Stimulated activated CD4-positive, alpha-beta T cell treated with anti-CD3 and anti-CD28 coated beads, Interleukin-1b, Interleukin-23, amount 100 ng/mL, for 1 hour (primary cell): ENCODE measurements around the gene BAG2.

ENCODE experiments used
- DNase-seq, 2 donors: peaks; one replicate each; pipeline ENCODE4 v3.0.0-alpha.2; 2020; ENCODE audit warnings: low read depth in 2 of 2

BAG2 gene

GRCh38 chr6:57173886-57174510 lies 1.9 kb downstream of the BAG2 start:
- DNase-seq: no peak

- DNase-seq: no peak
Measured at GRCh38 chr6:57174511-57174907, 2.4 kb downstream of the BAG2 start.

- no peak for DNase-seq
Measured at GRCh38 chr6:57177545-57178265, 5.6 kb downstream of the BAG2 start.

- DNase-seq: no peak
Measured at GRCh38 chr6:57180596-57180995, 8.5 kb downstream of the BAG2 start.

- DNase-seq: no peak
Measured at GRCh38 chr6:57182017-57182432, 9.9 kb downstream of the BAG2 start.

- DNase-seq: no peak
Measured at GRCh38 chr6:57183336-57183735, 11.2 kb downstream of the BAG2 start.

GRCh38 chr6:57190140-57190539 lies 18.0 kb downstream of the BAG2 start:
- no peak for DNase-seq

GRCh38 chr6:57193177-57193576 lies 21.1 kb downstream of the BAG2 start:
- DNase-seq: no peak

GRCh38 chr6:57195457-57195856 lies 23.3 kb downstream of the BAG2 start:
- DNase-seq: no peak

GRCh38 chr6:57198926-57199636 lies 27.0 kb downstream of the BAG2 start:
- no peak for DNase-seq

GRCh38 chr6:57201718-57202117 lies 29.6 kb downstream of the BAG2 start:
- no peak for DNase-seq

- no peak for DNase-seq
Measured at GRCh38 chr6:57205550-57206328, 33.6 kb downstream of the BAG2 start.

- DNase-seq: no peak
Measured at GRCh38 chr6:57207141-57207540, 35.0 kb downstream of the BAG2 start.

GRCh38 chr6:57207872-57208271 lies 35.7 kb downstream of the BAG2 start:
- no peak for DNase-seq

- no peak for DNase-seq
Measured at GRCh38 chr6:57209030-57209429, 36.9 kb downstream of the BAG2 start.

GRCh38 chr6:57210060-57210459 lies 37.9 kb downstream of the BAG2 start:
- DNase-seq: no peak

GRCh38 chr6:57215260-57215659 lies 43.1 kb downstream of the BAG2 start:
- no peak for DNase-seq

- no peak for DNase-seq
Measured at GRCh38 chr6:57216235-57217101, 44.3 kb downstream of the BAG2 start.

- DNase-seq: no peak
Measured at GRCh38 chr6:57217270-57217669, 45.1 kb downstream of the BAG2 start.

GRCh38 chr6:57220083-57220703 lies 48.1 kb downstream of the BAG2 start:
- DNase-seq: no peak
